Skeletal muscle tissue (tissue), 4 donors: Measurements from ENCODE around the gene KRT20. TPM values are rescaled to one million over a fixed set of nuclear protein-coding genes. Genes with fewer than 3 reads are reported as not detected.

Source experiments
- H3K27ac ChIP-seq: one replicate; pipeline ENCODE4 v1.7.0; 2013; ENCODE audit warnings: mild to moderate bottlenecking, low read depth, low read length, inconsistent platforms
- H3K27me3 ChIP-seq, 3 donors: one replicate each; pipeline ENCODE4 v1.7.0; 2013; ENCODE audit warnings: low read length in 3 of 3; ENCODE audit not compliant: control insufficient read depth in 3 of 3, insufficient read depth in 3 of 3
- H3K36me3 ChIP-seq, 3 donors: one replicate each; pipeline ENCODE4 v1.7.0; 2013; ENCODE audit warnings: low read length in 3 of 3; ENCODE audit not compliant: control insufficient read depth in 3 of 3, insufficient read depth in 3 of 3
- H3K4me1 ChIP-seq, 3 donors: one replicate each; pipeline ENCODE4 v1.7.0; 2013; ENCODE audit warnings: low read length in 3 of 3, mild to moderate bottlenecking in 3 of 3; ENCODE audit not compliant: control insufficient read depth in 3 of 3, insufficient read depth in 3 of 3
- H3K4me3 ChIP-seq, 3 donors: one replicate each; pipeline ENCODE4 v1.7.0; 2013; ENCODE audit warnings: low read length in 3 of 3
- H3K9ac ChIP-seq, 3 donors: one replicate each; pipeline ENCODE4 v1.7.0; 2013; ENCODE audit warnings: low read length in 3 of 3, mild to moderate bottlenecking in 3 of 3, moderate library complexity in 2 of 3, low read depth in 1 of 3
- H3K9me3 ChIP-seq, 3 donors: one replicate each; pipeline ENCODE4 v1.7.0; 2013; ENCODE audit warnings: low read length in 3 of 3; ENCODE audit not compliant: control insufficient read depth in 3 of 3
- total RNA-seq: library from RNA; depleted of rRNA; stranded (reverse); fragments of >200 nt; gene quantifications from one replicate; pipeline ENCODE4 v1.2.3, GENCODE V29; 2014
- donor health status: Osteomylitis.

Gene KRT20
- total RNA-seq, 1 donor from 2014 or later = not detected

DNA sequence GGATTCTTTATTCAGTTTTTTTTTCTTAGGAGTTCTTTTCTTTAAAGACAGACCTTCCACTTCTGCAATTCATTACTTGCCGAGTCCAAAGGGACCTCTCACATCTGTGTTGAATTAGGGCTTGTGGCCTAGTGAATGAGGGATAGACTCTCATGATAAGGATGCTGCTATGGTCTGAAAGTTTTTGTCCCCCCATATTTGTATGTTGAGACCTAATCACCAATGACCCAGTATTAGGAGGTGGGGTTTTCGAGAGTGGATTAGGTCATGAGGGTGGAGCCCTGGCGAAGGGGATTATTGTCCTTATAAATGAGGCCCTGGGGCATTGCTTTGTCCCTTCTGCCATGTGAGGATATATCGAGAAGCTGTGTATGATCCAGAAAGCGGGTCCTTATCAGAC lies 27.5 kb downstream of the KRT20 start:
- H3K36me3 ChIP-seq = no peaks in the 10 kb centered on the region
- peaks cover 0 to 3% (median 0%) of the 10 kb centered on the region in 3 donors for H3K4me1 ChIP-seq
- H3K27ac ChIP-seq = no peak overlapping the region
- no peak overlapping the region for H3K4me3 ChIP-seq
- no peaks in the 10 kb centered on the region for H3K9me3 ChIP-seq
- H3K9ac ChIP-seq = no peak overlapping the region
- no peaks in the 10 kb centered on the region for H3K27me3 ChIP-seq

DNA sequence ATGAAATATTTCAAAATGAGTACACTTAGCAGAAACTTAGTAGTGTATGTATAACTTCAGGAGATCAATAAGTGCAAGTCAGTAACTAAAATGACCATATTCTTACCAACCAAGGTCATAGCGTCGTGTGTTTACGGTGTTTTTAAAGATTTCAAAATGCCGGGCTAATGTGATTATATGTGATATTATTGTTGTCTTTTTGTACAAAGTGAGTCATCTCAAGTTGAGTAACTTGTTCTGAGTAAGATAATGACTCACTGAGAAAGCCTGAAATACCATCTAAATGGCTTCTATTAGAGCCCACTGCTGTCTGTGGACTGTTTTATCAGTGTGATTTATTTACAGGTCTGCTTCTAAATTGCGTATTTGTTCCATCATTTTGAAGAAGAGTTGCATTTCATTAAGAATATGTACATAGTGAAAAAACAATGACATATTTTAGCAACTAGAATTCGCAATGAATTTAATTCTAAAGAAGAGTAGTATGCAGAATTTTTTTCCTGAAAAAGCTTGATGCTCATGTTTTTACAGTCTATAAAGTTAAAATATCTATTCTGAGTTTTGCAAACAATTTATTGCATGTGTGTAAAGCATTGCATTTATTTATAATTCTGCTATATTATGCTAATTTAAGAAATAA lies 30.7 kb downstream of the KRT20 start:
- no peak overlapping the region for H3K9ac ChIP-seq

DNA sequence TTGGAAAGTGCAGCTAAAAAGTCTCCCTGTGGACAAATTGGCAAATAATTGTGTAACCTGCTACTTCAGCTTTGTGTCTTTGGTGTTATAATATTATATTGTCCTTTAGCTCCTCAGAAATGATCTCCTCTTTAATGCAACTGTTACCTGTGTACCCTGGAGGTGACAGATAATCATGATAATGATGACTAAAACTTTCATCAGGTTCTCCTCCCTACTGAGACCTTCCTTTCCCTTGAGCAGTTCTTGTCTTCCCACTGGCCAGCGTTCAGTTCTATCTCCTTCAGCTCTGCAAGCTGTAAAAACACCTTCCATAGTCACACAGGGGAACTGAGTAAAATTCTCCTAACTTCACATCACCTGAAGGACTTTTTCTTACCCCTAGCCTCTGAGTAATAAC lies 32.7 kb downstream of the KRT20 start:
- Histone ChIP-seq H3K4me3 (no peak overlapping the region), H3K36me3 (no peaks in the 10 kb centered on the region), H3K9me3 (no peaks in the 10 kb centered on the region), H3K27me3 (no peaks in the 10 kb centered on the region), H3K27ac (no peak overlapping the region), H3K4me1 (no peaks in the 10 kb centered on the region), H3K9ac (no peak overlapping the region)

More for the DNA sequence above, 30.7 kb downstream of the KRT20 start:
- Histone ChIP-seq H3K27ac (no peak overlapping the region), H3K9me3 (no peaks in the 10 kb centered on the region), H3K4me3 (no peak overlapping the region), H3K27me3 (no peaks in the 10 kb centered on the region), H3K36me3 (no peaks in the 10 kb centered on the region), H3K4me1 (peaks cover 0 to 3% (median 0%) of the 10 kb centered on the region in 3 donors)

DNA sequence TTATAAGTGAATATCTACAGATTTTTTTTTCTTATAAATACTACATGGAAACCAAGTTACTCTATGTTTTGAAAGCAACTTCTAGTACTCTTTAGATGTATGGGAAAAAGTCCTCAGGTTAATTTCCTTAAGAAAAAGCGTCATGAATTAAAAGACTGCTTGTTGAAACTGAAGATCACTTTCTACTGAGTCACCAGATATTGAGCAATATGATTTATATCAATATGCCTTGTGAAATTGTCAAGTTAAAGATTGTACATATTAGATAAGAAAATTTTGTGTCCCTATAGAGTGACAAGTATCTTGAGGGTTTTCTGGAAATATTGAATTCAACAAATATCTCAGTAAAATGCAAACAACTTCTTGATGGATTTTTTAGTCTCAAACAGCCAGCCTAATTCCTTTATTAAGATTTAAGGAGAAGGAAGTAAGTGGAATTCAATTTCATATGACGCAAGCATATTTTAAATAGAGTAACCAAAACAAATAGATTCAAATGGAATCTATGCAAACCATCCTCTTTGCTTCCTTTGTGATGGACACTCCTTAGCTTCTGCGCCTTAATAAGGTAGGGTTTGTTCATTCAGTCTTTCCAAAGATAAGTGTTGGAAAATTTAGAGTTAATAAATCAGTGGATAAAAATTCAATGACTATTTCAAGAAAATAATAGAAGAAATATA lies 34.6 kb downstream of the KRT20 start:
- Histone ChIP-seq H3K27me3 (no peaks in the 10 kb centered on the region), H3K9me3 (no peaks in the 10 kb centered on the region), H3K9ac (no peak overlapping the region), H3K36me3 (no peaks in the 10 kb centered on the region), H3K4me3 (no peak overlapping the region), H3K27ac (no peak overlapping the region), H3K4me1 (no peaks in the 10 kb centered on the region)

DNA sequence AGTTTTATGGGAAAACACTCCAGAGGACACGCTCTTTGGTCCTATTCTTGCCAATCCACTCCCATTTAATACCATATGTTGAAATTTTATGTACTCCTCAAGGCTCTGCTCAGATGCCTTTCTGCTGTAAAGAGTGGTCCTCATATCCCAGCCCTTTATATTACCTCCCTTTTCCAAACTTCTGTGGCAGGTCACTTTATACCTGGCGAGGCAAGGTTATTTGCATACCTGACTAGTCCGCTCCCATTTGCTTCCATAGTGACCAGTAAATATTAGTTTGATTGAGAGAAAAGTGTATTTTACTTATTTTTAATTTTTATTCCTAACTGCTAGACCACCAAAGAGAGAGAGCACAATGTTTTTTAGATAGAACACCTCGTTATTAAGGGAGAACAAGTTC lies 35.3 kb downstream of the KRT20 start:
- Histone ChIP-seq H3K9ac (no peak overlapping the region), H3K27ac (no peak overlapping the region), H3K4me3 (no peak overlapping the region), H3K9me3 (no peaks in the 10 kb centered on the region), H3K4me1 (no peaks in the 10 kb centered on the region), H3K27me3 (no peaks in the 10 kb centered on the region), H3K36me3 (no peaks in the 10 kb centered on the region)

DNA sequence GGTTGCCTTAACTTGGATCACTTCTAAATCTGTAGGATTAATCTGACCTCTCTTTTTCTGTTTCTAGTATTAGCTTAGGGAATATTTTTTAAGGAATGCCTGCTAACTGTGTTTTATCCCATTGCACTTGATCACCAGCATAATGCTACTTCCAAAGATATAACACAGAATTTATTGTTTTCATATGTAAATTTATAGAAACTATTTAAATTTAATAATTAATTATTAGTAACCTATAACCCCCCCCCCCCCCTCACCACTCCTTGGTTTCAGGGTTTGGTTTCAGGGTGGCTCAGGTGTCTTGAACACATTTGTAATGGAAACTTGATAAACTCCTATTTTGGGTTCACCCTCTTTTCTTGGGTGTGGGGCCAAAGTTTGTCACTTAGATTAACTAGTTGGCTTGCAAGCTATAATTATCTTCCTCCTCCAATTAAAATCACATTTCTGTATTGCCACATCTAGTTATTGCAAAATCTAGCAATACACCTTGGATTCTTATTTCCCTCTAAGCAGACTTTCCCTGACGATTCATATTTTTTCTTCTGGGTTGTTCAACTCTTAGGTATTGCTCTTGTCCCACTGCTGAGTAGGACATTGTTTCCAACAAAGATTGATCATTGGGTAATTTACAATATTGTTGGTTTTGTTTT lies 36.3 kb downstream of the KRT20 start:
- H3K9ac ChIP-seq = no peak overlapping the region
- no peak overlapping the region for H3K4me3 ChIP-seq
- no peaks in the 10 kb centered on the region for H3K36me3 ChIP-seq
- no peaks in the 10 kb centered on the region for H3K27me3 ChIP-seq
- no peaks in the 10 kb centered on the region for H3K4me1 ChIP-seq
- H3K27ac ChIP-seq = no peak overlapping the region
- no peaks in the 10 kb centered on the region for H3K9me3 ChIP-seq

DNA sequence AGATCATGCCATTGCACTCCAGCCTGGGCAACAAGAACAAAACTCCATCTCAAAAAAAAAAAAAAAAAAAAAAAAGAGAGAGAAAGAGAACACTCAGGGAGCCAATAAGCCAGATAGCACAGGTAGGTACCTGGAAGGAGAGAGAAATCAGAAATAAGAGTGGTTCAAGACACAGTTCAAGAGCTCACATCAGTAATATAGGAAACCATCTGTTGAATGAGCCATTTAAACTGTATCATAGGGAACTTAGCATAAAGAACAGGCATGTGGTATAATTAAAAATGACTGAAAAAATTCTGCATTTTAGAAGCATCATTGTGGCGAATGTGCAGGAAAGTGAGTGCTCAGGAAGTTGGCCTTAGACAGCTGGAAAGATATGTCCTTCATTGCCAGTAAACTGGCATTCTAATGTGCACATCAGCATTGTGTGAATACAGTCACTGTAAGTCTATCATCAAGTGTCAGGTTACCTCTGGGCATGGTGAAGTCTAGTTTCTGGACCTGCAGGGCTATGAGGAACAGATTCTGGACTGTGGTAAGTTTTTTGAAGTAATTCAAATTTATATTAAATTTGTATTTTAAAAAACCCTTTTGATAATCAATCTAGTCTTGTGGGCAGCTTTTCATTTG lies 38.4 kb downstream of the KRT20 start:
- Histone ChIP-seq H3K4me1 (no peaks in the 10 kb centered on the region), H3K9me3 (no peaks in the 10 kb centered on the region), H3K9ac (no peak overlapping the region), H3K36me3 (no peaks in the 10 kb centered on the region), H3K4me3 (no peak overlapping the region), H3K27me3 (no peaks in the 10 kb centered on the region), H3K27ac (no peak overlapping the region)

DNA sequence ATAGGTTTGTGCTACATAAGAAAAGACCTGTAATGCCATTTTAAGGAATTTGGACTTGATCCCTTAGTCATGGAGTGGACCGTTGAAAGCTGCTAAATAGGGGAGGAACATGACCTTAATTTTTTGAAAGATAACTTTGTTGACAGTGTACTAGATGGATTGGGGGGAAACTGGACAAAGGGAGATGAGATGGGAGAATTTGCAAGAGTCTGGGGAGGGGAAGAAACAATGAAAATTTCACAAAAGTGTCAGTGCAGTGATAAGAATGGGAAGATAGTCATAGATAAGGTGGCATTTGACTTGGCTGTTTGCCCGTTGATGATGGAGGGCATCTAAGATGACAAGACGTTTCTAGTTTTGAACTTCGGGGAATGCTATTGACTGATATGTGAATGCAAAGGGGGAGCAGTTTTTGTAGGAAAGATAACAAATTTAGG lies 40.4 kb downstream of the KRT20 start:
- H3K27ac ChIP-seq = no peak overlapping the region
- no peaks in the 10 kb centered on the region for H3K4me1 ChIP-seq
- H3K36me3 ChIP-seq = no peaks in the 10 kb centered on the region
- H3K9ac ChIP-seq = no peak overlapping the region
- H3K4me3 ChIP-seq = no peak overlapping the region
- no peaks in the 10 kb centered on the region for H3K27me3 ChIP-seq
- no peaks in the 10 kb centered on the region for H3K9me3 ChIP-seq

DNA sequence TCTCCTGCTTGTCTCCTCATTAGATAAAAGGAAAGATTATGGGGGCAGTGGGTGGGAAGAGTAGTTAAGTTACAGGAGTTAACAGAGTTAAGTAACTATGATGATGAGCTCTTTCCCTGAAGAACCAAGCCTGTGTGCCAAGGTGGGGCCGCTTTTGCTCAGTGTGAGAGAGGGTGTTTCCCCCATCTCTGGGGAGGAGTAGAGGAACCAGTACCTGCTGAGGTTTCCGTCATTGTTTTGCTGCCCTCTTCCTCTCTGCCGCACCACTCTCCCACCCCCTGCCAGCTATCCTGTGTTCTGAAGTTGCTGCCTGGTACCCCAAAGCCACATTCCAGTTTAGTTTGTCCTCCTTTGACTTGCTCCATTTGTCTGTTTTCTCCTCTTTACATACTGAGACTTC lies 41.8 kb downstream of the KRT20 start:
- Histone ChIP-seq H3K9ac (no peak overlapping the region), H3K4me1 (no peaks in the 10 kb centered on the region), H3K27ac (no peak overlapping the region), H3K4me3 (no peak overlapping the region), H3K27me3 (no peaks in the 10 kb centered on the region), H3K9me3 (no peaks in the 10 kb centered on the region), H3K36me3 (no peaks in the 10 kb centered on the region)

DNA sequence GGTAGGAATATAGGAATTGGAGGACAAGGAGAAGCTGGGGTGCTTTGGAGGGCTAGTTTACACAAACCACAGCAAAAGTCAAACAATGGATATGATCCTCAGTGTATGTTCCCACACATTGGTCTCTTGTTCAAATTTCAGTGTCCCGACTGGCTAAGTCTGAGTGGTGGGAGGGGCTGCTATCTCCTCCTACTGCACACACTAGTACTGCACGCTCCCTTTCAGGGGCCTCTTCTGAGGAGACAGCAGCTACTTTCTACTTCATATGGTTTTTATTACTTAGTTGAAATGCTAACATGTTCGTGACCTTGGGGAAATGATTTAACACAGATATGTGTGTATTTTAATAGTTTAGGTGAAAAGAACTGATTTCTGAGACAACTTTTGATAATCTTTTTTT lies 43.8 kb downstream of the KRT20 start:
- H3K4me3 ChIP-seq = no peak overlapping the region
- H3K9me3 ChIP-seq = no peaks in the 10 kb centered on the region
- no peak overlapping the region for H3K9ac ChIP-seq
- no peak overlapping the region for H3K27ac ChIP-seq
- no peaks in the 10 kb centered on the region for H3K36me3 ChIP-seq
- no peaks in the 10 kb centered on the region for H3K4me1 ChIP-seq
- no peaks in the 10 kb centered on the region for H3K27me3 ChIP-seq
